Fibroblast of peridontal ligament (primary cell): ENCODE results near the gene ATXN1.

ENCODE experiments used
- DNase-seq: peaks from one replicate; pipeline ENCODE4 v3.0.0-alpha.2; 2010; ENCODE audit errors: extremely low read depth

Gene ATXN1

GRCh38 chr6:16498957-16499356 is 262.3 kb downstream of the ATXN1 start:
- no peak for DNase-seq

GRCh38 chr6:16498237-16498636 is 263.0 kb downstream of the ATXN1 start:
- DNase-seq = no peak

- DNase-seq = no peak
These were observed 264.1 kb downstream of the ATXN1 start for GRCh38 chr6:16496991-16497801.

GRCh38 chr6:16496210-16496609 is 265.1 kb downstream of the ATXN1 start:
- no peak for DNase-seq

- no peak for DNase-seq
These were observed 266.5 kb downstream of the ATXN1 start for GRCh38 chr6:16494793-16495192.

- DNase-seq = no peak
These were observed 267.5 kb downstream of the ATXN1 start for GRCh38 chr6:16493802-16494201.

- no peak for DNase-seq
These were observed 268.1 kb downstream of the ATXN1 start for GRCh38 chr6:16493112-16493511.

- no peak for DNase-seq
These were observed 269.5 kb downstream of the ATXN1 start for GRCh38 chr6:16491666-16492313.

- DNase-seq = no peak
These were observed 270.6 kb downstream of the ATXN1 start for GRCh38 chr6:16490616-16491015.

- no peak for DNase-seq
These were observed 272.4 kb downstream of the ATXN1 start for GRCh38 chr6:16488813-16489212.

- DNase-seq = no peak
These were observed 273.1 kb downstream of the ATXN1 start for GRCh38 chr6:16487996-16488674.

GRCh38 chr6:16486661-16487060 is 274.6 kb downstream of the ATXN1 start:
- no peak for DNase-seq

- DNase-seq = no peak
These were observed 277.9 kb downstream of the ATXN1 start for GRCh38 chr6:16483315-16483875.

GRCh38 chr6:16482702-16483314 is 278.5 kb downstream of the ATXN1 start:
- no peak for DNase-seq

- DNase-seq = no peak
These were observed 279.4 kb downstream of the ATXN1 start for GRCh38 chr6:16481697-16482399.

GRCh38 chr6:16480763-16481560 is 280.3 kb downstream of the ATXN1 start:
- DNase-seq = no peak

GRCh38 chr6:16477367-16478149 is 283.7 kb downstream of the ATXN1 start:
- DNase-seq = no peak

- DNase-seq = no peak
These were observed 284.4 kb downstream of the ATXN1 start for GRCh38 chr6:16476861-16477260.

GRCh38 chr6:16475494-16475781 is 285.8 kb downstream of the ATXN1 start:
- DNase-seq = no peak
